HepG2 (cell line): ENCODE data around the gene APBB2. TPM values are rescaled to one million over a fixed set of nuclear protein-coding genes. Genes with fewer than 3 reads are reported as not detected.
A peak's percentile ranks its signal among the peaks of the same experiment; 100 is the strongest.

ENCODE experiments used
- ATAC-seq: fragments of 200-7000 bp; cut with Tn5 transposase; 3 replicates; pipeline ENCODE4 v1.9.1; 2020; ENCODE audit warnings: mild to moderate bottlenecking, moderate library complexity
- BruUV-seq: library from RNA; stranded (reverse); fragments of 400-500 nt; replicated peaks from 2 replicates; lab custom pipeline; 2021; lab: Mats Ljungman, UMichigan
- CTCF ChIA-PET: fragments of 300-600 bp; formaldehyde crosslinking; extraction: SDS; loops from one replicate; lab custom pipeline; 2021; ENCODE audit warnings: low total read pairs, inconsistent platforms, low intra/inter-chr PET ratio; lab: Yijun Ruan, JAX
- POLR2A ChIA-PET: fragments of 350-600 bp; sonication (Branson Sonifier 250); formaldehyde crosslinking; loops from one replicate; lab custom pipeline; 2020; ENCODE audit warnings: antibody characterized with exemption, inconsistent platforms; lab: Yijun Ruan, JAX
- DNase-seq: peaks from one replicate; pipeline ENCODE4 v3.0.0-alpha.2; 2015; ENCODE audit warnings: low spot score
- FAIRE-seq: peaks from 3 replicates; lab custom pipeline; 2011; peaks lifted over from hg19 to GRCh38; lab: Jason Lieb, UNC
- H2AFZ ChIP-seq: one replicate; pipeline ENCODE4 v1.6.1; 2011; ENCODE audit warnings: low read length, inconsistent platforms
- H3K27ac ChIP-seq: fragments of 300-600 bp; 3 replicates; pipeline ENCODE4 v1.8.0; 2011; ENCODE audit warnings: mixed run types, mild to moderate bottlenecking, mixed read lengths, low read length, inconsistent platforms; ENCODE audit not compliant: insufficient read depth; ENCODE audit errors: extremely low read length
- H3K27me3 ChIP-seq, 2 experiments: fragments of 200-600 bp in 1 of 2; 2 replicates in 1 of 2; 3 replicates in 1 of 2; pipeline versions ENCODE4 v1.6.0 to v1.8.0; 2011; ENCODE audit warnings: low read length in 2 of 2, mild to moderate bottlenecking in 2 of 2, moderate library complexity in 2 of 2, inconsistent platforms in 1 of 2; ENCODE audit not compliant: insufficient read depth in 2 of 2, control insufficient read depth in 1 of 2
- H3K36me3 ChIP-seq, 2 experiments: fragments of 200-600 bp in 1 of 2; replicated peaks in 1 of 2; 2 replicates in 1 of 2; 3 replicates in 1 of 2; pipeline versions ENCODE4 v1.5.1 to v1.8.0; 2011; ENCODE audit warnings: low read length in 2 of 2, inconsistent platforms in 1 of 2; ENCODE audit not compliant: insufficient read depth in 2 of 2, control insufficient read depth in 1 of 2
- H3K4me1 ChIP-seq: 2 replicates; pipeline ENCODE4 v1.5.1; 2012; ENCODE audit warnings: low read length, inconsistent platforms; ENCODE audit not compliant: insufficient read depth
- H3K4me2 ChIP-seq: 2 replicates; pipeline ENCODE4 v1.6.0; 2011; ENCODE audit warnings: low read depth, low read length, inconsistent platforms
- H3K4me3 ChIP-seq, 3 experiments: fragments of 200-600 bp in 1 of 3; sonication (generic), shearing (Covaris generic) in 1 of 3; replicated peaks in 1 of 3; 2 replicates each; pipeline ENCODE4 v1.5.1; 2011 to 2016; ENCODE audit warnings: low read length in 3 of 3, inconsistent platforms in 2 of 3, low read depth in 2 of 3, mild to moderate bottlenecking in 2 of 3, control low read depth in 1 of 3, mixed read lengths in 1 of 3; ENCODE audit not compliant: insufficient read depth in 1 of 3
- H3K79me2 ChIP-seq: one replicate; pipeline ENCODE4 v1.6.1; 2011; ENCODE audit warnings: low read length, inconsistent platforms; ENCODE audit not compliant: insufficient read depth
- H3K9ac ChIP-seq: 2 replicates; pipeline ENCODE4 v1.6.0; 2011; ENCODE audit warnings: mild to moderate bottlenecking, low read depth, low read length, inconsistent platforms; ENCODE audit not compliant: insufficient read depth
- H3K9me3 ChIP-seq: 2 replicates; pipeline ENCODE4 v1.5.1; 2012; ENCODE audit warnings: mild to moderate bottlenecking, low read length
- H4K20me1 ChIP-seq: 2 replicates; pipeline ENCODE4 v1.6.0; 2011; ENCODE audit warnings: inconsistent platforms, mild to moderate bottlenecking, low read length, moderate library complexity; ENCODE audit not compliant: insufficient read depth
- ATF7 ChIP-seq, 2 experiments: fragments of 450-650 bp in 1 of 2; sonication (generic) in 1 of 2; formaldehyde crosslinking in 1 of 2; IDR thresholded peaks; 2 replicates each; pipeline versions ENCODE4 v1.4.0 to v1.6.1; 2016 to 2020; ENCODE audit warnings: antibody characterized with exemption in 1 of 2, mild to moderate bottlenecking in 1 of 2, missing genetic modification reagents in 1 of 2
- CREB1 ChIP-seq, 2 experiments: fragments of 450-650 bp in 1 of 2; IDR thresholded peaks; 2 replicates each; pipeline ENCODE4 v1.6.1; 2016 to 2017; ENCODE audit warnings: control low read depth in 1 of 2, mild to moderate bottlenecking in 1 of 2, missing compliant biosample characterization in 1 of 2, missing genetic modification characterization in 1 of 2
- CREM ChIP-seq, 2 experiments: sonication (generic) in 1 of 2; formaldehyde crosslinking in 1 of 2; IDR thresholded peaks; 2 replicates each; pipeline versions ENCODE4 v1.4.0 to v1.6.1; 2016 to 2020; ENCODE audit warnings: antibody characterized with exemption in 1 of 2, mild to moderate bottlenecking in 1 of 2, missing genetic modification reagents in 1 of 2
- MAFF ChIP-seq: IDR thresholded peaks from 2 replicates; pipeline ENCODE4 v1.6.1; 2011; ENCODE audit warnings: low read depth, low read length, improper control_type of control experiment
- REPIN1 ChIP-seq: sonication (generic); formaldehyde crosslinking; IDR thresholded peaks from 2 replicates; pipeline ENCODE4 v1.8.0; 2022; ENCODE audit warnings: missing genetic modification reagents, low read depth, mild to moderate bottlenecking, borderline replicate concordance
- ZNF224 ChIP-seq: sonication (generic); formaldehyde crosslinking; IDR thresholded peaks from 2 replicates; pipeline ENCODE4 v1.5.0; 2020; ENCODE audit warnings: mild to moderate bottlenecking, missing genetic modification reagents
- WGBS: methylation state at CpG from one replicate; pipeline ENCODE4 v1.1.6; 2017; ENCODE audit warnings: low lambda C conversion rate; 5-methylcytosine and 5-hydroxymethylcytosine counted together
- in situ Hi-C: cut with HindIII; loops from 2 replicates; pipeline ENCODE4 v1.10.0; 2017; ENCODE audit warnings: low pct_unique_long_range_greater_than_20kb; ENCODE audit not compliant: extremely low pct_ligation_motif_present
- intact Hi-C: fragments of 100-400 bp; cut with micrococcal nuclease; formaldehyde crosslinking; loops from one replicate; pipeline ENCODE4 v1.10.0; 2022; ENCODE audit not compliant: unreplicated experiment
- polyA plus RNA-seq, 8 experiments: library from polyadenylated mRNA; depleted of rRNA in 3 of 8; stranded (reverse) in 7 of 8; unstranded in 1 of 8; fragments of >200 nt; fragmentation: Illumina TruSeq in 4 of 8; extraction: Trizol in 4 of 8; gene quantifications; 2 replicates each; pipeline versions ENCODE4 v1.2.1 to v1.2.3, GENCODE V29; 2011 to 2016; ENCODE audit warnings: low read depth in 4 of 8, missing spikeins in 1 of 8, mixed read lengths in 1 of 8; ENCODE audit not compliant: insufficient read depth in 1 of 8
- total RNA-seq, 5 experiments: library from RNA; depleted of rRNA; stranded (reverse); fragments of >200 nt; fragmentation: Illumina TruSeq; extraction: Trizol; gene quantifications; 2 replicates each; pipeline ENCODE4 v1.2.3, GENCODE V29; 2016; ENCODE audit warnings: low read depth in 1 of 5
- TF ChIP-seq, protein P1 (sequence below): sonication (generic); formaldehyde crosslinking; conservative IDR thresholded peaks from 2 replicates; pipeline ENCODE4 v1.4.0; 2020; ENCODE audit warnings: missing genetic modification reagents
- TF ChIP-seq, protein P2 (sequence below): sonication (generic); formaldehyde crosslinking; IDR thresholded peaks from 2 replicates; pipeline ENCODE4 v1.9.0; 2021; ENCODE audit warnings: mild to moderate bottlenecking, missing genetic modification reagents

The APBB2 gene
- total and polyA plus RNA-seq, 2 of the 13 experiments (the other 11 are each of a cell fraction or from before 2014, with no cell fraction given) = 11.7 to 17.0 TPM

DNA sequence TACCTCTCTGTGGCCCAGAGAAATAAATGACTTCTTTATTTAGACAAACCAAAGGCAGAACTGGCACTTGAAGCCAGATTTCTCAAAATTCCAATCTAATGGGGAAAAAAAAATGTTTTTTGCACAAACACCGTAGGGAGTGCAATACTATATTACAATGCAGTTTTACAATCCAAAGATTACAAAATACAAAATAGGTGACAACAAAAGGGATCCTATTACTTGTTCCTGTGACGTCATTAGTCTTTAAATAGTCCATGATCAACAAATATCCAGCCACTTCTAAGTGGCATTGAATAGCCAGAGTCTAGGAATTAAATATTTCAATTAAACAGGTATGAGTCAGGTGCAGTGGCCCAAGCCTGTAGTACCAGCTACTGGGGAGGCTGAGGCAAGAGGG lies 3.0 kb upstream of the APBB2 start:
- H3K27ac ChIP-seq = no peak overlapping the region
- no TSS peak for BruUV-seq
- H3K4me2 ChIP-seq = peak overlapping the region; percentile 94
- 39% methylated on average over 2 of the region's 2 CpGs for WGBS
- no peaks in the 10 kb centered on the region for H4K20me1 ChIP-seq
- H3K79me2 ChIP-seq = peaks cover 13% of the 10 kb centered on the region
- no peak for ATAC-seq
- H3K9ac ChIP-seq = peak overlapping the region; percentile 89; the same call in 1 of the 2 replicates
- ChIA-PET POLR2A (interaction anchor here (1.4 to 3.5 kb wide), 3 partner anchors 85 to 293 kb away, joined by 5 to 40 read pairs (median 6); no protein-coding TSS in a partner anchor), CTCF (interaction anchor here (1.1 to 3.6 kb wide), 3 partner anchors 237 to 290 kb away, joined by 5 to 20 read pairs (median 6); no protein-coding TSS in a partner anchor)
- peak overlapping the region; percentile 94 for H2AFZ ChIP-seq
- TF ChIP-seq CREM (IDR thresholded peaks at IDR 0.05) (0 out of 2 replicates have a peak, but pooled peaks have one; percentile 1), CREM (CRISPR knock-in tag; IDR thresholded peaks at IDR 0.05) (no peak), ATF7 (IDR thresholded peaks at IDR 0.05) (peak; percentile 88), ATF7 (CRISPR knock-in tag; IDR thresholded peaks at IDR 0.05) (no peak), REPIN1 (CRISPR knock-in tag) (no peak), ZNF224 (CRISPR knock-in tag) (no peak), MAFF (no peak), CREB1 (IDR thresholded peaks at IDR 0.05) (peak; percentile 95), CREB1 (CRISPR knock-in tag; IDR thresholded peaks at IDR 0.05) (peak; percentile 44; the same call in 1 of the 2 replicates)
- TF ChIP-seq, protein P1, sequence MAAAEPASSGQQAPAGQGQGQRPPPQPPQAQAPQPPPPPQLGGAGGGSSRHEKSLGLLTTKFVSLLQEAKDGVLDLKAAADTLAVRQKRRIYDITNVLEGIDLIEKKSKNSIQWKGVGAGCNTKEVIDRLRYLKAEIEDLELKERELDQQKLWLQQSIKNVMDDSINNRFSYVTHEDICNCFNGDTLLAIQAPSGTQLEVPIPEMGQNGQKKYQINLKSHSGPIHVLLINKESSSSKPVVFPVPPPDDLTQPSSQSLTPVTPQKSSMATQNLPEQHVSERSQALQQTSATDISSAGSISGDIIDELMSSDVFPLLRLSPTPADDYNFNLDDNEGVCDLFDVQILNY = no peak
- TF ChIP-seq, protein P2, sequence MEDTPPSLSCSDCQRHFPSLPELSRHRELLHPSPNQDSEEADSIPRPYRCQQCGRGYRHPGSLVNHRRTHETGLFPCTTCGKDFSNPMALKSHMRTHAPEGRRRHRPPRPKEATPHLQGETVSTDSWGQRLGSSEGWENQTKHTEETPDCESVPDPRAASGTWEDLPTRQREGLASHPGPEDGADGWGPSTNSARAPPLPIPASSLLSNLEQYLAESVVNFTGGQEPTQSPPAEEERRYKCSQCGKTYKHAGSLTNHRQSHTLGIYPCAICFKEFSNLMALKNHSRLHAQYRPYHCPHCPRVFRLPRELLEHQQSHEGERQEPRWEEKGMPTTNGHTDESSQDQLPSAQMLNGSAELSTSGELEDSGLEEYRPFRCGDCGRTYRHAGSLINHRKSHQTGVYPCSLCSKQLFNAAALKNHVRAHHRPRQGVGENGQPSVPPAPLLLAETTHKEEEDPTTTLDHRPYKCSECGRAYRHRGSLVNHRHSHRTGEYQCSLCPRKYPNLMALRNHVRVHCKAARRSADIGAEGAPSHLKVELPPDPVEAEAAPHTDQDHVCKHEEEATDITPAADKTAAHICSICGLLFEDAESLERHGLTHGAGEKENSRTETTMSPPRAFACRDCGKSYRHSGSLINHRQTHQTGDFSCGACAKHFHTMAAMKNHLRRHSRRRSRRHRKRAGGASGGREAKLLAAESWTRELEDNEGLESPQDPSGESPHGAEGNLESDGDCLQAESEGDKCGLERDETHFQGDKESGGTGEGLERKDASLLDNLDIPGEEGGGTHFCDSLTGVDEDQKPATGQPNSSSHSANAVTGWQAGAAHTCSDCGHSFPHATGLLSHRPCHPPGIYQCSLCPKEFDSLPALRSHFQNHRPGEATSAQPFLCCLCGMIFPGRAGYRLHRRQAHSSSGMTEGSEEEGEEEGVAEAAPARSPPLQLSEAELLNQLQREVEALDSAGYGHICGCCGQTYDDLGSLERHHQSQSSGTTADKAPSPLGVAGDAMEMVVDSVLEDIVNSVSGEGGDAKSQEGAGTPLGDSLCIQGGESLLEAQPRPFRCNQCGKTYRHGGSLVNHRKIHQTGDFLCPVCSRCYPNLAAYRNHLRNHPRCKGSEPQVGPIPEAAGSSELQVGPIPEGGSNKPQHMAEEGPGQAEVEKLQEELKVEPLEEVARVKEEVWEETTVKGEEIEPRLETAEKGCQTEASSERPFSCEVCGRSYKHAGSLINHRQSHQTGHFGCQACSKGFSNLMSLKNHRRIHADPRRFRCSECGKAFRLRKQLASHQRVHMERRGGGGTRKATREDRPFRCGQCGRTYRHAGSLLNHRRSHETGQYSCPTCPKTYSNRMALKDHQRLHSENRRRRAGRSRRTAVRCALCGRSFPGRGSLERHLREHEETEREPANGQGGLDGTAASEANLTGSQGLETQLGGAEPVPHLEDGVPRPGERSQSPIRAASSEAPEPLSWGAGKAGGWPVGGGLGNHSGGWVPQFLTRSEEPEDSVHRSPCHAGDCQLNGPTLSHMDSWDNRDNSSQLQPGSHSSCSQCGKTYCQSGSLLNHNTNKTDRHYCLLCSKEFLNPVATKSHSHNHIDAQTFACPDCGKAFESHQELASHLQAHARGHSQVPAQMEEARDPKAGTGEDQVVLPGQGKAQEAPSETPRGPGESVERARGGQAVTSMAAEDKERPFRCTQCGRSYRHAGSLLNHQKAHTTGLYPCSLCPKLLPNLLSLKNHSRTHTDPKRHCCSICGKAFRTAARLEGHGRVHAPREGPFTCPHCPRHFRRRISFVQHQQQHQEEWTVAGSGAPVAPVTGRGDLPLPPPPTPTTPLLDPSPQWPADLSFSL (CRISPR knock-in tag) = no peak
- H3K4me1 ChIP-seq = peaks cover 20% of the 10 kb centered on the region
- no peaks in the 10 kb centered on the region for H3K36me3 ChIP-seq
- DNase-seq = no peak
- H3K4me3 ChIP-seq = peak overlapping the region in 2 of 3 experiments; percentile 81 to 93; a peak in 2 of 6 replicates
- intact Hi-C loops = no loop called here
- FAIRE-seq = no peak
- H3K27me3 ChIP-seq = peaks cover 0 to 16% of the 10 kb centered on the region in 2 experiments; a peak in 3 of 5 replicates
- in situ Hi-C loops = loop anchor here (5.0 to 10.0 kb wide), 3 partner anchors 93 to 295 kb away; no protein-coding TSS in a partner anchor
- no peaks in the 10 kb centered on the region for H3K9me3 ChIP-seq
